HG02938 (cell line): ENCODE results near the gene SH3GLB1.
A peak's percentile ranks its signal among the peaks of the same experiment; 100 is the strongest.

Experiments
- ATAC-seq: cut with Tn5 transposase; IDR thresholded peaks from one replicate; pipeline ENCODE4 v1.9.1; 2021; ENCODE audit warnings: mild to moderate bottlenecking, moderate library complexity; ENCODE audit not compliant: unreplicated experiment

The SH3GLB1 gene

GRCh38 chr1:86731416-86731815, 27.0 kb downstream of the SH3GLB1 start:
- no peak for ATAC-seq

GRCh38 chr1:86733340-86733739, 29.0 kb downstream of the SH3GLB1 start:
- no peak for ATAC-seq

- ATAC-seq = peak; percentile 72
Observed at GRCh38 chr1:86739648-86740509, 35.5 kb downstream of the SH3GLB1 start.

GRCh38 chr1:86741947-86742572, 37.7 kb downstream of the SH3GLB1 start:
- ATAC-seq = no peak

GRCh38 chr1:86747304-86747703, 42.9 kb downstream of the SH3GLB1 start:
- no peak for ATAC-seq

GRCh38 chr1:86748622-86749373, 44.4 kb downstream of the SH3GLB1 start:
- no peak for ATAC-seq

- ATAC-seq = no peak
Observed at GRCh38 chr1:86750076-86750475, 45.7 kb downstream of the SH3GLB1 start.

- ATAC-seq = no peak
Observed at GRCh38 chr1:86750530-86750929, 46.2 kb downstream of the SH3GLB1 start.

GRCh38 chr1:86751923-86752322, 47.5 kb downstream of the SH3GLB1 start:
- ATAC-seq = no peak

GRCh38 chr1:86753700-86754099, 49.3 kb downstream of the SH3GLB1 start:
- no peak for ATAC-seq

GRCh38 chr1:86754265-86754974, 50.0 kb downstream of the SH3GLB1 start:
- ATAC-seq = no peak

- ATAC-seq = no peak
Observed at GRCh38 chr1:86756062-86756406, 51.7 kb downstream of the SH3GLB1 start.

GRCh38 chr1:86757272-86757984, 53.1 kb downstream of the SH3GLB1 start:
- ATAC-seq = no peak

- no peak for ATAC-seq
Observed at GRCh38 chr1:86758570-86758969, 54.2 kb downstream of the SH3GLB1 start.

- ATAC-seq = no peak
Observed at GRCh38 chr1:86760199-86760598, 55.8 kb downstream of the SH3GLB1 start.

GRCh38 chr1:86762336-86762735, 58.0 kb downstream of the SH3GLB1 start:
- ATAC-seq = no peak

- ATAC-seq = no peak
Observed at GRCh38 chr1:86764523-86764922, 60.1 kb downstream of the SH3GLB1 start.

GRCh38 chr1:86765073-86765472, 60.7 kb downstream of the SH3GLB1 start:
- no peak for ATAC-seq

GRCh38 chr1:86765674-86766073, 61.3 kb downstream of the SH3GLB1 start:
- ATAC-seq = no peak

GRCh38 chr1:86768554-86768953, 64.2 kb downstream of the SH3GLB1 start:
- no peak for ATAC-seq
